Raji (cell line): ENCODE results near the gene STXBP5.

ENCODE experiments used
- POLR2A ChIP-seq: IDR thresholded peaks from 2 replicates; pipeline ENCODE4 v1.6.1; 2011; ENCODE audit warnings: low read depth, low read length, control low read depth; ENCODE audit not compliant: insufficient read depth

The STXBP5 gene

DNA sequence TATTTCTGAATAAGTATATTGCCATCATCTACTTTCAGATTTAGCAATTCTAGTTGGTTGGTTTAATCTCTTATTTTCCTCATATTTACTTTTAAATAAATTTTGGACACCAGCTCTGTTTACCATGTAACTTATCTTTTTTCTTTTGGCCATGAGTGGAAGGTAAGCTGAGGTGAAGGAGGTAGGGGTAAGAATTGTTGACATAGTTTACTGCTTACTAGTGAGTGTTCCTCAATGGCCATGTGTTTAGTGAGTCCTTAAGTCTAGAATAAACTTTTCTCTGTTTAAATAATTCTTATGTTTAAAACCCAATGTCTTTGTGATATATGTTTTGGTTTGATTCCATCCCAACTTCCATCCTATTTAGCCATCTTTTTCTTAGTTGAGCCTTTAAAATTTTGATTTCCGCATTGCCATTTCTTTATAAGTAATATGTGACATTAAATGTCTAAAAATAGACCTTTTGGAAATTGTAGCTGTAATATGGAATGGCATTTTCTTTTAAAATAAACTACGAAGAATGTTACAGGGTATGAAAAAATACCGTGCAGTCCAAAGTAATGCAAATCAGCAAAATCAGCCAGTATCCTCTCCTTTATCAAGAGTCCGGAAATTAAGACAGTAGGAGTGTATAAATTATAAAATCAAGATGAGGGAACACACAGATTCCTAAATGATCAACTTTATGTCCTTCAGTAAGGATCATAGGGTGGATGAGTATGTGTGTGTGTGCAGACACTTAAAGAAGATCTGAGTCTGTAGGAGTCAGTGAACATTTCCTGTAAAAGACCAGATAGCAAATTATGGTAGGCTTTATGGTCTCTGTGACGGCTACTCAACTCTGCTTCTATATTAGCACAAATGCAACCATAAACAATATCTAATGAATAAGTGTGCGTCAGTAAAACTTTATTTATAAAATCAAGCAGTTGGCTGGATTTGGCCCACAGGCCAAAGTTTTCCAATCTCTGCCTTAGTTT lies 10.3 kb downstream of the STXBP5 start:
- no peak for TF ChIP-seq POLR2A

DNA sequence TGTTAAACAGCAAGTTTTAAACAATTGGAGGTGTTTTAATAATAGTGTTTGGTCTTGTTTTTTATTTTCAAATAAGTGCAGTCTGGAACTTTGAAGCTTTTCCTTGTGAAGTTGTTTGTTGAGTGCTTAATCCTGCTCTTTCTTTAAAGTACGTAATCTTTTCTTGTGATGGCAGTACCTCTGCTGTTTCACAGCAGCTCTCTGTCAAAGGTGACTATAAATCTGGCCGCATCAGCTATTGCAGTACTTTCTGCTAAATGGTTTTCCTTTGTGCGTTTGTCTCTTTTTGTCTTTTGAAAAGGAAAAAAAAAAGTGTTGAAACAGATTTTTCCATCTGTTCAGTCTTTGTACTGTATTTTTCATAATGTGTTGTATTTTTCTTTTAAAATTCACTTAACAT lies 12.7 kb downstream of the STXBP5 start:
- TF ChIP-seq POLR2A = no peak

GRCh38 chr6:147217840-147218404 lies 13.7 kb downstream of the STXBP5 start:
- no peak for TF ChIP-seq POLR2A

DNA sequence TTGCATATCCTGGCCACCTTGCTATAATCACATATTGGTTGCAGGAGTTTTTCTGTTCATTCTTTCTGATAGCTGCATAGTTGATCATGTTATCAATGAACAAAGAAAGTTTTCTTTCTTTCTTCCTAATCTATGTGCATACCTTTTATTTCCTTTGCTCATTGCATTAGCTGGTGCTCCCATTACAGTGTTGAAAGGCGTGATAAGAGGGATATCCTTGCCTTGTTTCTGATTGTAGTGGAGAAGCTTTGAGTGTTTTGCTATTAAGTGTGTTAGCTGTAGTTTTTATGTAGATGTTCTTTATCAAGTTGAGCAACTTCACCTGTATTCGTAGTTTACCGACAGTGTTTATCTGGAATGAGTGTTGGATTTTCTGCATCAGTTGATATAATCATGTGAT lies 14.6 kb downstream of the STXBP5 start:
- TF ChIP-seq POLR2A = no peak

DNA sequence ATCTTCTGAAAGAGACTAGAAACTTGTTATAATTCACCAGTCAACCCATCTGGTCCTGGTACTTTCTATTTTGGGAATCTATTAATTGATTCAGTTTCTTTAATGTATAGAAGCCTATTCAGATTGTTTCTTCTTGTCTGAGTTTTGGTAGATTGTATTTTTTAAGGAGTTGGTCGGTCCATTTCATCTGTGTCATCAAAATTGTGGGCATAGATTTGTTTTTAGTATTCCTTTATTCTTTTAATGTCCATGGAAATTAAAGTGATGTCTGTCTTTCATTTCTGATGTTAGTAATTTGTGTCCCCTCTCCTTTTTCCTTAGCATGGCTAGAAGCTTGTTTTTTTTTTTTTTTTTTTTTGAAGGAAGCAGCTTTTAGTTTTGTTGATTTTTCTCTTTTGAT lies 15.2 kb downstream of the STXBP5 start:
- TF ChIP-seq POLR2A = no peak

DNA sequence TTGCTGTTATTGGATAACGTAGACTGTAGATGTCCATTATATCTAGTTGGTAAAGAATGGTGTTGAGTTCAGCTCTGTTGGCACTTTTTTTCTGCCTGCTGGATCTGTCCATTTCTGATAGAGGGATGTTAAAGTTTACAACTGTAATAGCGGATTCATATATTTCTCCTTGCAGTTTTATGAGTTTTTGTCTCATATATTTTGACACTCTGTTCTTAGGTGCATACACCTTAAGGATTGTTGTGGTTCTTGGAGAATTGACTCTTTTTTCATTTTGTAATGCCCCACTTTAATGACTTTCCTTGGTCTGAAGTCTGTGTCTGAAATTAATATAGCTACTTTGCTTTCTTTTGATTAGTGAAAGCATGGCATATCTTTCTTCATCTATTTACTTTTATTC lies 16.1 kb downstream of the STXBP5 start:
- TF ChIP-seq POLR2A = no peak

DNA sequence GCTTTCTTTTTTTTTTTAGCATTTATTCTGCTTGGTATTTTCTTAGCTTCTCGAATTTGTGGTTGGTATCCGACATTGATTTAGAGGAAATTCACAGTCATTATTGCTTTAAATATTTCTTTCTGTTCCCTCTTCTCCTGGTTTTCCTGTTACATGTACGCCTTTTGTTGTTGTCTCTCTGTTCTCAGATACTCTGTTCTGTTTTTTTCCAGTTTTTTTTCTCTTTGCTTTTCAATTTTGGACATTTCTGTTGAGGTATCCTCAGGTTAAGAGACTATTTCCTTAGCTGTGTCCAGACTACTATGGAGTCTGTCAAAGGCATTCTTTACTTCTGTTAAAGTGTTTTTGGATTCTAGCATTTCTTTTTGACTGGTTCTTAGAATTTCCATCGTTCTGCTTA lies 17.5 kb downstream of the STXBP5 start:
- no peak for TF ChIP-seq POLR2A

DNA sequence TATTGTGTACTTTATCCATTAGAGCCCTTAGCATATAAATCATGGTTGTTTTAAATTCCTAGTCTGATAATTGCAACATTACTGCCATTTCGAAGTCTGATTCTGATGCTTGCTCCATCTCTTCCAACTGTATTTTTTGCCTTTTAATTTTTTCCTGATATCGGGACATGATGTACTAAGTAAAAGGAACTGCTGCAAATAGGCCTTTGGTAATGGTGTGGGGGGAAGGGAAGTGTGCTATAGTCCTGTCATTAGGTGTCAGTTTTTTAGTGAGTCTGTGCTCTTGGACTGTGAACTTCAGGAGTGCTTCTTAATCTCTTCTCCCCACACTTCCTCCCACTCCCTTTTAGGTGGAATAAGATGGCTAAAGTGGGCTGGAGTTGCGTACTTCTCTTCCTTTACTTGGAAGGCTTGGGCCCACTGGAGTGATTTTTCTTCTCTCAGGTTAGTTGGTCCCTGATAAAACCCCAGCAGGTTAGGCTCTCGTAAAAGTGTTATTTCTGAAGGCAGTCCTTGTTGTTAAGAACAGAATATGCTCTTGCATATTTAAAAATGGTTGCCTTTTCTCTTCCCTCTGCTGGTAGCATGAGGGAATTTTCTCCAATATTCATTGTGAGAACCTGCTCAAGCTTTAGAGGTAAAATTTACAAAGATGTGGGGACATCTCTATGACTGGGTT lies 18.1 kb downstream of the STXBP5 start:
- no peak for TF ChIP-seq POLR2A

DNA sequence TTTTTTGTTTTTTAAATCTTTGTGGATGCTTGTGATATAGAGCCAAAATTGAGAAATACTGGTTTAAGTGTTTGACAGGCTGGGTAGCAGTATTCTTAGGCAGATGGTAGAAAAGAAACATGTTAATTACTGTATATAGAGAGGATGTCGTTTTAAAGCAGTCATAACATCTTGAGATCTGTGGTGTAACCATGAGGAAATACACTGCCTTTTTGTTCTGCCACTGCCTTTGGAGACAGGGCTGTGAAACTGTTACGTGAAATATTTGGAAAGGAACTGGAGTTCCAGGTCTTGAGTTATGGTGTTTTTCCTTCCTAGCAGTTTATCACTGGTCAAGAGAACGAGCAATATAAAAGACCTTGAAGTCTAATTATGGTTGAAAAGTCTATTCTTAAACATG lies 19.5 kb downstream of the STXBP5 start:
- no peak for TF ChIP-seq POLR2A

- TF ChIP-seq POLR2A = no peak
Measured at GRCh38 chr6:147226163-147226724, 22.0 kb downstream of the STXBP5 start.

GRCh38 chr6:147226877-147227276 lies 22.7 kb downstream of the STXBP5 start:
- TF ChIP-seq POLR2A = no peak

DNA sequence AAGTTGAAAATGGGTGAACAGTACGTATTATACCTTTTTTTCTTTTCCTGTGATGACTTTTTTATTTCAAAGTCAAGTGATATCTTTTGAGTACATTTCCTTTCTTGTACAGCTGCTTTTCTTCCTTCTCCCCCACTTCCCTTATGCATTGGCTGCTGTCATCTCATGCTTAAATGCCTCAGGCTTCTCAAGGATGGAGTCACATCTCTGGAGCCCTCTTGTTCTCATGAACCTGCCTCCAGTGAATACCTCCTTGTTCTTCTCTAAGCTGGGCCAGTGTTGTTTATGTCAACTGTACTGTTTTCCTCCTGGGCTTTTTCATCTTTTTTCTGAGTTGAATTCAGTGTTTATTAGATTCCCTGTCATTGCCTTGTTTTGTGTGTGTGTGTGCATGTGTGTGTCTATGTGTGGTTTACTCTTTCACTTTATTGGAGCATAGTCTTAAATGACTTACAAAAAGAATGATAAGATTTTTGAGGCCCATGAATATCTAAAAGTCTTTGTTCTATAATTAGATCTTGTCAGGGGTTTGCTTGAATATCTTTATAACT lies 23.6 kb downstream of the STXBP5 start:
- TF ChIP-seq POLR2A = no peak

GRCh38 chr6:147231589-147231988 lies 27.4 kb downstream of the STXBP5 start:
- no peak for TF ChIP-seq POLR2A

- no peak for TF ChIP-seq POLR2A
Measured at GRCh38 chr6:147234685-147235084, 30.5 kb downstream of the STXBP5 start.

DNA sequence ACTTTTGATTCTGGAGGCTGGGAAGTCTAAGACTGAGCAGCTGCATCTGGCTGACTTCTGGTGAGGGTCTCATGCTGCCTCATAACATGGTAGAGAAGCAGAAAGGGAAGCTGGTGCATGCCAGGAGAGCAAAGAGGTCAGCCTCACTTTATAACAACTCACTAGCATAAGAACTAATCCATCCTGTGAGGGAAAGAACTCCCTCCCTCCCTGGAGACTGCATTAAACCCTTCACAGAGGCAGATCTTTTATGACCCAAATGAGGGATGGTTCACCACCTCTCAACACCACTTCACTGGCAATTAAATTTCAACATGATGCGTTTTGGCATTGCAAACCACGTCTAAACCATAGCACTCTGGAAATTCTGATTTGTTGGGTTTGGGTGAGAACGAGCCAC lies 33.9 kb downstream of the STXBP5 start:
- no peak for TF ChIP-seq POLR2A
